ENCODE results near the gene WAS.
A peak's percentile ranks its signal among the peaks of the same experiment; 100 is the strongest.

Gene WAS

DNA sequence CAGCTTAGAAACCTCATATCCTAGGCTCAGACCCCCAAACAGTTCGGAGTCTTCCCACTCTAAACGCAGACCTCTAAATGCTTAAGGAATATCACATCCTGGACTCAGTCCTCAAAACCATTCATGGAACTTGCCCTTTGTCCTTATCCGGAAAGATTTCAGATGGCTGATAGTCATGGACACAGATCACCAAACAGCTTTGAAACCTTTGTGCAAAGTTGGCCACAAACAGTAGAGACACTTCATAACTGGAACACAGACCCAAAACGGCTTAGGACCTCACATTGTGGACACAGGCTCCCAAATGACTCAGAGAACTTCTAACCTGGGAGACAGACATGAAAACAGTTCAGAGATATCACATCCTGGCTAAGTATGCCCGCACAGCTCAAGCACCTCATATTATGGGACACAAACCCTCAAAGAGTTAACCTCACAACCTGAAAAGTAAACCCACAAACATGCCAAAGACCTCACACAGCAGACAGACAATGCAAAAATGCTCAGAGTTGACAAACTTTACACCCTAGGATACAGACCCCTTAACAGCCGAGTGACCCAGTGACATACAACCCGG, 28.4 kb downstream of the WAS start:
- no peak for DNase-seq (ENCODE audit: low read depth in 2 of 2)

GRCh38 chrX:48713847-48714246, 30.2 kb downstream of the WAS start:
- no peak for DNase-seq (ENCODE audit: low read depth in 2 of 2)

GRCh38 chrX:48714573-48714972, 31.0 kb downstream of the WAS start:
- no peak for DNase-seq (ENCODE audit: low read depth in 2 of 2)

GRCh38 chrX:48715072-48715471, 31.5 kb downstream of the WAS start:
- no peak for DNase-seq (ENCODE audit: low read depth in 2 of 2)

- DNase-seq (ENCODE audit: low read depth in 2 of 2) = no peak
These were observed 32.4 kb downstream of the WAS start for GRCh38 chrX:48715876-48716502.

DNA sequence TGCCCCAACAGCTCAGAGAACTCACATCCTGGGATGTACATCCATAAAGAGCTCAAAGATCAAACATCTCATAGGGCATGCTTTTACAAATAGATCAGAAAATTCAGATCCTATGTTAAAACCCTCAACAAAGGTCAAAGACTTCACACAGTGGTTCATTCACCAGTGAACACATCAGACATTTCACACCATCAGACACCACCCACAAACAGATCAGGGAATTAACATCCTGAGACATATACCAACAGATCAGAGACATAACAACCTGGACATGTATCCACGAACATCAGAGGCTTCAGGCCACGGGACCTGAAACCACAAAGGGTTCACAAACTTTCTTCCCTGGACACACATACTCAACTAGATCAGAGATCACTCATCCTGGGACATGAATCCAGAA, 36.4 kb downstream of the WAS start:
- DNase-seq (ENCODE audit: low read depth in 2 of 2) = no peak

- no peak for DNase-seq (ENCODE audit: low read depth in 2 of 2)
These were observed 37.1 kb downstream of the WAS start for GRCh38 chrX:48720577-48721250.

- no peak for DNase-seq (ENCODE audit: low read depth in 2 of 2)
These were observed 38.3 kb downstream of the WAS start for GRCh38 chrX:48721916-48722315.

DNA sequence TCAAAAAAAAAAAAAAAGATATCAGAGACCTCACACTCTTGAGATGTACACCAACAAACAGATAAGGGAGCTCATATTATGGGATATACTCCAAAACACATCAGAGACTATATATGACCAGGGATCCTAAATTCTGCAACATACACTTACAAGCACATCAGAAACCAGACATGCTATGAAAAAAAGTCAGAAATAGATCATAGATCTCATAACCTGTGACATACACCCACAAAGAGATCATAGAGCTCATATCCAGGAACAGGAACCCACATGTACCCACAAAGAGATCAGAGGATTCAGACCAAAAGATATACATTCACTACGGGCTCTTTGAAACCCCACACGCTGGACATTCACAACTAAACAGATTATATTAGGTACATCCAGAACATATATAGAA, 43.0 kb downstream of the WAS start:
- DNase-seq (ENCODE audit: low read depth in 2 of 2) = no peak

- DNase-seq (ENCODE audit: low read depth in 2 of 2) = no peak
These were observed 45.1 kb downstream of the WAS start for GRCh38 chrX:48728653-48729052.

DNA sequence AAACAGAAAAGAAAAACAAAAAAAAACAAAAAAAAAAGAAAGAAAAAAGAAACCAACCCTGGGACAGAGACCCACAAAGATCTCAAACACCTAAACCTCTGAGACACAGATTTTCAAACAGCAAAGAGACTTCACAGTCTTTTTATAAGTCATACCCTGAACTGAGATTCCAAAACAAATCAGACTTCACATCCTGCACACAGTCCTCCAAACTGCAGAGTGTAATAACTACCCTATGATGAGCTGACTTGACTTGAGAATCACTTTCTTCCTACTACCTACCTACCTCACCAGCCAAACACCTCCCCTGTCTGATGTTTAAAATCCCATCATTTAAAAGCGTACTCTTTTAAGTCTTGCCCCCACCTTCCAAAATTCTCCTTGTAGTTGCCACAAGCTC, 52.7 kb downstream of the WAS start:
- no peak for DNase-seq (ENCODE audit: low read depth in 2 of 2)

- no peak for DNase-seq (ENCODE audit: low read depth in 2 of 2)
These were observed 53.2 kb downstream of the WAS start for GRCh38 chrX:48736878-48737212.

- DNase-seq (ENCODE audit: low read depth in 2 of 2) = peak; percentile 78 to 79
These were observed 53.8 kb downstream of the WAS start for GRCh38 chrX:48737213-48737938.

DNA sequence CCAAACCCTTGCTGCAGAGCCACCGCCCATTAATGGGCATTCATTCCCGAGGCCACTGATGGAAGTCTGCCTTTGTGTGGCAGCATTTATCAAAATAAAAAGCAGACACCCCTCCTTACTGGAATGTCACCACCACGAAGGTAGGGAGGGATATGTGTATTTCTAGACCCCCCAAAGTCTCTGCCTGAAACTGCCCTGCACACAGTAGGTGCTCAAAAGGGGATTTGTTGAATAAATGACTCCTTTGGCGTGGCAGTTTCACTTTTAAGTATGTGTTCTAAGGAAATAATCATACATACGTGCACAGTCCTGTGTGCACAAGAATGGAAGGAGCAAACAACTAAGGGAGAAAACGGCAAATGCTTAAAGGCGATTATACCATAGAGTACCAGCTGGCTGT, 54.3 kb downstream of the WAS start:
- no peak for DNase-seq (ENCODE audit: low read depth in 2 of 2)

All from stimulated activated CD4-positive, alpha-beta T cell treated with anti-CD3 and anti-CD28 coated beads, Interleukin-15, amount 100 ng/mL, for 48 hours (primary cell).